Stimulated activated CD4-positive, alpha-beta T cell treated with anti-CD3 and anti-CD28 coated beads, Interleukin-4, amount 100 ng/mL, for 24 hours (primary cell): Measurements from ENCODE around the gene NOTUM.

Experiments used
- DNase-seq: peaks from one replicate; pipeline ENCODE4 v3.0.0-alpha.2; 2020

The NOTUM gene

GRCh38 chr17:81976332-81977210 lies 15.6 kb upstream of the NOTUM start:
- peak; percentile 39 for DNase-seq

- DNase-seq, result no peak
Measured at GRCh38 chr17:81973432-81973831, 12.4 kb upstream of the NOTUM start.

- DNase-seq, result no peak
Measured at GRCh38 chr17:81968850-81969812, 8.1 kb upstream of the NOTUM start.

- no peak for DNase-seq
Measured at GRCh38 chr17:81968396-81968745, 7.4 kb upstream of the NOTUM start.

- DNase-seq, result peak; percentile 89
Measured at GRCh38 chr17:81967533-81968395, 6.8 kb upstream of the NOTUM start.

- DNase-seq, result no peak
Measured at GRCh38 chr17:81967244-81967532, 6.2 kb upstream of the NOTUM start.

GRCh38 chr17:81966343-81967243 lies 5.6 kb upstream of the NOTUM start:
- DNase-seq, result no peak

GRCh38 chr17:81964081-81964849 lies 3.3 kb upstream of the NOTUM start:
- no peak for DNase-seq

- no peak for DNase-seq
Measured at GRCh38 chr17:81962499-81963441, 1.8 kb upstream of the NOTUM start.

- no peak for DNase-seq
Measured at GRCh38 chr17:81961521-81962498, 823 bp upstream of the NOTUM start.

GRCh38 chr17:81960130-81960958 lies 643 bp downstream of the NOTUM start:
- DNase-seq, result no peak

- peak; percentile 80 for DNase-seq
Measured at GRCh38 chr17:81959362-81960129, 1.4 kb downstream of the NOTUM start.

GRCh38 chr17:81958633-81959342 lies 2.2 kb downstream of the NOTUM start:
- no peak for DNase-seq

GRCh38 chr17:81957691-81958432 lies 3.1 kb downstream of the NOTUM start:
- DNase-seq, result no peak
